ENCODE results near the gene KRT4. TPM values are rescaled to one million over a fixed set of nuclear protein-coding genes. Genes with fewer than 3 reads are reported as not detected.

KRT4 gene
- total RNA-seq, 2 experiments from 2014 or later: not detected

GRCh38 chr12:52851787-52852186, 37.9 kb upstream of the KRT4 start:
- H2AFZ ChIP-seq (ENCODE audit: low read length): no peak overlapping the region
- H3K27ac ChIP-seq (ENCODE audit: low read depth, low read length, poor library complexity, severe bottlenecking): no peak overlapping the region
- H3K4me1 ChIP-seq (ENCODE audit: insufficient read depth, low read length, poor library complexity, severe bottlenecking): peaks cover 35% of the 10 kb centered on the region
- H3K4me2 ChIP-seq (ENCODE audit: low read length): peak overlapping the region; percentile 70
- no peak overlapping the region for H3K4me3 ChIP-seq (ENCODE audit: low read depth, low read length, poor library complexity, severe bottlenecking)
- no peaks in the 10 kb centered on the region for H3K79me2 ChIP-seq (ENCODE audit: insufficient read depth, low read depth, low read length)
- no peaks in the 10 kb centered on the region for H3K9me2 ChIP-seq (ENCODE audit: insufficient read depth, low read length)
- no peak for DNase-seq (ENCODE audit: low spot score)
- POLR2A ChIA-PET: no interaction called here
- H4K20me1 ChIP-seq (ENCODE audit: insufficient read depth, low read length): no peaks in the 10 kb centered on the region
- H3K36me3 ChIP-seq (ENCODE audit: insufficient read depth, low read length): no peaks in the 10 kb centered on the region
- no peak for TF ChIP-seq EZH2phosphoT487 (IDR thresholded peaks at IDR 0.05; ENCODE audit: borderline replicate concordance, low read depth, low read length)
- BruUV-seq (replicated peaks): no TSS peak
- H3K9me3 ChIP-seq (ENCODE audit: low read length): no peaks in the 10 kb centered on the region
- intact Hi-C loops (cut with micrococcal nuclease; ENCODE audit: unreplicated experiment): no loop called here
- CTCF ChIA-PET (ENCODE audit: unreplicated experiment): no interaction called here

- ChIA-PET CTCF (ENCODE audit: unreplicated experiment) (no interaction called here), POLR2A (no interaction called here)
- no TSS peak for BruUV-seq (replicated peaks)
- no peaks in the 10 kb centered on the region for H3K79me2 ChIP-seq (ENCODE audit: insufficient read depth, low read depth, low read length)
- H3K4me1 ChIP-seq (ENCODE audit: insufficient read depth, low read length, poor library complexity, severe bottlenecking): peaks cover 35% of the 10 kb centered on the region
- peak; percentile 70 for DNase-seq (ENCODE audit: low spot score)
- H3K9me2 ChIP-seq (ENCODE audit: insufficient read depth, low read length): no peaks in the 10 kb centered on the region
- H3K4me2 ChIP-seq (ENCODE audit: low read length): peak overlapping the region; percentile 70
- peak overlapping the region; percentile 38 for H3K4me3 ChIP-seq (ENCODE audit: low read depth, low read length, poor library complexity, severe bottlenecking)
- intact Hi-C loops (cut with micrococcal nuclease; ENCODE audit: unreplicated experiment): no loop called here
- peak overlapping the region; percentile 48 for H3K27ac ChIP-seq (ENCODE audit: low read depth, low read length, poor library complexity, severe bottlenecking)
- H4K20me1 ChIP-seq (ENCODE audit: insufficient read depth, low read length): no peaks in the 10 kb centered on the region
- no peaks in the 10 kb centered on the region for H3K36me3 ChIP-seq (ENCODE audit: insufficient read depth, low read length)
- H3K9me3 ChIP-seq (ENCODE audit: low read length): no peaks in the 10 kb centered on the region
- TF ChIP-seq CTCF (conservative IDR thresholded peaks at IDR 0.05; ENCODE audit: low read length) (no peak), EZH2phosphoT487 (IDR thresholded peaks at IDR 0.05; ENCODE audit: borderline replicate concordance, low read depth, low read length) (no peak)
- peak overlapping the region; percentile 58 for H2AFZ ChIP-seq (ENCODE audit: low read length)
Measured at GRCh38 chr12:52850681-52851080, 36.8 kb upstream of the KRT4 start.

GRCh38 chr12:52849511-52849910, 35.6 kb upstream of the KRT4 start:
- DNase-seq (ENCODE audit: low spot score): no peak
- H3K4me3 ChIP-seq (ENCODE audit: low read depth, low read length, poor library complexity, severe bottlenecking): no peak overlapping the region
- intact Hi-C loops (cut with micrococcal nuclease; ENCODE audit: unreplicated experiment): no loop called here
- no peaks in the 10 kb centered on the region for H3K36me3 ChIP-seq (ENCODE audit: insufficient read depth, low read length)
- no peaks in the 10 kb centered on the region for H4K20me1 ChIP-seq (ENCODE audit: insufficient read depth, low read length)
- no peaks in the 10 kb centered on the region for H3K79me2 ChIP-seq (ENCODE audit: insufficient read depth, low read depth, low read length)
- ChIA-PET CTCF (ENCODE audit: unreplicated experiment) (no interaction called here), POLR2A (no interaction called here)
- H3K9me3 ChIP-seq (ENCODE audit: low read length): no peaks in the 10 kb centered on the region
- H3K27ac ChIP-seq (ENCODE audit: low read depth, low read length, poor library complexity, severe bottlenecking): no peak overlapping the region
- no peak overlapping the region for H2AFZ ChIP-seq (ENCODE audit: low read length)
- no TSS peak for BruUV-seq (replicated peaks)
- no peaks in the 10 kb centered on the region for H3K9me2 ChIP-seq (ENCODE audit: insufficient read depth, low read length)
- TF ChIP-seq EZH2phosphoT487 (IDR thresholded peaks at IDR 0.05; ENCODE audit: borderline replicate concordance, low read depth, low read length): no peak
- no peak for TF ChIP-seq CTCF (conservative IDR thresholded peaks at IDR 0.05; ENCODE audit: low read length)
- peaks cover 35% of the 10 kb centered on the region for H3K4me1 ChIP-seq (ENCODE audit: insufficient read depth, low read length, poor library complexity, severe bottlenecking)
- no peak overlapping the region for H3K4me2 ChIP-seq (ENCODE audit: low read length)
